Activated naive CD8-positive, alpha-beta T cell treated with anti-CD3 and anti-CD28 coated beads, Interleukin-2, amount 10 ng/mL, durations not matched to agents 7 days and 5 days (primary cell): Measurements from ENCODE around the gene ITGA1. TPM values are rescaled to one million over a fixed set of nuclear protein-coding genes. Genes with fewer than 3 reads are reported as not detected.
A peak's percentile ranks its signal among the peaks of the same experiment; 100 is the strongest.

Experiments
- ATAC-seq: fragments of 150-1000 bp; cut with Tn5 transposase; one replicate; pipeline ENCODE4 v1.10.0; 2021; ENCODE audit warnings: low read depth, moderate library complexity
- POLR2A ChIA-PET: fragments of 350-600 bp; sonication (Branson Sonifier 250); formaldehyde crosslinking; loops from one replicate; lab custom pipeline; 2021; ENCODE audit warnings: antibody characterized with exemption; lab: Charles Lee
- DNase-seq: peaks from one replicate; pipeline ENCODE4 v3.0.0; 2021
- H3K27ac Mint-ChIP-seq: one replicate; pipeline ENCODE4 v1.8.0; 2022; ENCODE audit warnings: mild to moderate bottlenecking, mixed read lengths
- H3K27me3 Mint-ChIP-seq: one replicate; pipeline ENCODE4 v1.8.0; 2022; ENCODE audit warnings: mild to moderate bottlenecking, moderate library complexity, mixed read lengths
- H3K36me3 Mint-ChIP-seq: one replicate; pipeline ENCODE4 v1.8.0; 2021; ENCODE audit warnings: mild to moderate bottlenecking, mixed read lengths
- H3K4me1 Mint-ChIP-seq: one replicate; pipeline ENCODE4 v1.8.0; 2021; ENCODE audit warnings: mixed read lengths
- H3K4me3 Mint-ChIP-seq: one replicate; pipeline ENCODE4 v1.8.0; 2022; ENCODE audit warnings: mild to moderate bottlenecking, moderate library complexity, mixed read lengths
- H3K9me3 Mint-ChIP-seq: one replicate; pipeline ENCODE4 v1.8.0; 2021; ENCODE audit warnings: mixed read lengths
- total RNA-seq, 2 experiments: library from RNA; stranded (reverse); gene quantifications; one replicate each; pipeline ENCODE4 v1.2.3, GENCODE V29; 2021

The ITGA1 gene
- total RNA-seq, 2 experiments from 2014 or later, result 21.7 to 23.6 TPM

GRCh38 chr5:52922384-52922783 lies 134.7 kb downstream of the ITGA1 start:
- DNase-seq (no peak), ATAC-seq (no peak)
- H3K9me3 Mint-ChIP-seq, result no peaks in the 10 kb centered on the region
- H3K4me3 Mint-ChIP-seq, result no peak overlapping the region
- POLR2A ChIA-PET, result no interaction called here
- H3K27me3 Mint-ChIP-seq, result peaks cover 5% of the 10 kb centered on the region
- H3K36me3 Mint-ChIP-seq, result peaks cover 5% of the 10 kb centered on the region
- no peak overlapping the region for H3K27ac Mint-ChIP-seq
- peaks cover 10% of the 10 kb centered on the region for H3K4me1 Mint-ChIP-seq

GRCh38 chr5:52924456-52924855 lies 136.7 kb downstream of the ITGA1 start:
- no peak overlapping the region for H3K4me3 Mint-ChIP-seq
- no peaks in the 10 kb centered on the region for H3K9me3 Mint-ChIP-seq
- peak; percentile 18 for ATAC-seq
- H3K36me3 Mint-ChIP-seq, result peaks cover 7% of the 10 kb centered on the region
- H3K27me3 Mint-ChIP-seq, result peaks cover 5% of the 10 kb centered on the region
- POLR2A ChIA-PET, result no interaction called here
- H3K4me1 Mint-ChIP-seq, result peaks cover 13% of the 10 kb centered on the region
- no peak for DNase-seq
- no peak overlapping the region for H3K27ac Mint-ChIP-seq

- POLR2A ChIA-PET, result no interaction called here
- H3K27ac Mint-ChIP-seq, result no peak overlapping the region
- no peak overlapping the region for H3K4me3 Mint-ChIP-seq
- H3K9me3 Mint-ChIP-seq, result no peaks in the 10 kb centered on the region
- H3K36me3 Mint-ChIP-seq, result peaks cover 7% of the 10 kb centered on the region
- peaks cover 5% of the 10 kb centered on the region for H3K27me3 Mint-ChIP-seq
- no peak for ATAC-seq
- no peak for DNase-seq
- H3K4me1 Mint-ChIP-seq, result peaks cover 13% of the 10 kb centered on the region
Observed at GRCh38 chr5:52925001-52925400, 137.3 kb downstream of the ITGA1 start.

- peaks cover 13% of the 10 kb centered on the region for H3K4me1 Mint-ChIP-seq
Observed at GRCh38 chr5:52928689-52929088, 141.0 kb downstream of the ITGA1 start.

GRCh38 chr5:52938226-52938625 lies 150.5 kb downstream of the ITGA1 start:
- H3K9me3 Mint-ChIP-seq, result no peaks in the 10 kb centered on the region
- DNase-seq, result no peak

More at GRCh38 chr5:52928689-52929088, 141.0 kb downstream of the ITGA1 start:
- ATAC-seq (no peak), DNase-seq (no peak)
- peaks cover 5% of the 10 kb centered on the region for H3K27me3 Mint-ChIP-seq
- no peak overlapping the region for H3K4me3 Mint-ChIP-seq
- H3K27ac Mint-ChIP-seq, result no peak overlapping the region
- POLR2A ChIA-PET, result no interaction called here
- H3K36me3 Mint-ChIP-seq, result peaks cover 7% of the 10 kb centered on the region
- no peaks in the 10 kb centered on the region for H3K9me3 Mint-ChIP-seq

GRCh38 chr5:52943285-52943684 lies 155.6 kb downstream of the ITGA1 start:
- Mint-ChIP-seq H3K36me3 (no peaks in the 10 kb centered on the region), H3K27me3 (no peaks in the 10 kb centered on the region), H3K4me1 (peaks cover 11% of the 10 kb centered on the region), H3K4me3 (no peak overlapping the region), H3K9me3 (no peaks in the 10 kb centered on the region), H3K27ac (no peak overlapping the region)
- POLR2A ChIA-PET, result interaction anchor here (0.6 kb wide), 1 partner anchor 42 kb away, joined by 9 read pairs; no protein-coding TSS in a partner anchor
- ATAC-seq (no peak), DNase-seq (peak; percentile 25)

More at GRCh38 chr5:52938226-52938625, 150.5 kb downstream of the ITGA1 start:
- Mint-ChIP-seq H3K27me3 (no peaks in the 10 kb centered on the region), H3K4me1 (peaks cover 2% of the 10 kb centered on the region), H3K27ac (no peak overlapping the region), H3K4me3 (no peak overlapping the region), H3K36me3 (no peaks in the 10 kb centered on the region)
- ATAC-seq, result no peak
- POLR2A ChIA-PET, result no interaction called here

- no peak for DNase-seq
- POLR2A ChIA-PET, result interaction anchor here (0.6 kb wide), 1 partner anchor 41 kb away, joined by 9 read pairs; no protein-coding TSS in a partner anchor
- no peaks in the 10 kb centered on the region for H3K9me3 Mint-ChIP-seq
- H3K4me3 Mint-ChIP-seq, result no peak overlapping the region
- no peaks in the 10 kb centered on the region for H3K36me3 Mint-ChIP-seq
- H3K27me3 Mint-ChIP-seq, result no peaks in the 10 kb centered on the region
- H3K27ac Mint-ChIP-seq, result no peak overlapping the region
- ATAC-seq, result no peak
- peaks cover 16% of the 10 kb centered on the region for H3K4me1 Mint-ChIP-seq
Observed at GRCh38 chr5:52943808-52944207, 156.1 kb downstream of the ITGA1 start.

GRCh38 chr5:52945040-52945439 lies 157.3 kb downstream of the ITGA1 start:
- POLR2A ChIA-PET, result interaction anchor here (0.6 kb wide), 1 partner anchor 94 kb away, joined by 6 read pairs; no protein-coding TSS in a partner anchor
- Mint-ChIP-seq H3K4me3 (peak overlapping the region; percentile 75), H3K27me3 (no peaks in the 10 kb centered on the region), H3K36me3 (no peaks in the 10 kb centered on the region), H3K27ac (peak overlapping the region; percentile 23), H3K9me3 (no peaks in the 10 kb centered on the region), H3K4me1 (peaks cover 19% of the 10 kb centered on the region)
- DNase-seq (no peak), ATAC-seq (no peak)

GRCh38 chr5:52947208-52947607 lies 159.5 kb downstream of the ITGA1 start:
- no peak overlapping the region for H3K27ac Mint-ChIP-seq
- no peaks in the 10 kb centered on the region for H3K36me3 Mint-ChIP-seq
- H3K4me3 Mint-ChIP-seq, result no peak overlapping the region
- ATAC-seq (no peak), DNase-seq (no peak)
- H3K9me3 Mint-ChIP-seq, result no peaks in the 10 kb centered on the region
- peaks cover 21% of the 10 kb centered on the region for H3K4me1 Mint-ChIP-seq
- no peaks in the 10 kb centered on the region for H3K27me3 Mint-ChIP-seq
- POLR2A ChIA-PET, result no interaction called here

- POLR2A ChIA-PET, result interaction anchor here (1.2 to 1.9 kb wide), 4 partner anchors 142 to 155 kb away, joined by 4 to 7 read pairs (median 6); no protein-coding TSS in a partner anchor
- ATAC-seq (no peak), DNase-seq (no peak)
- Mint-ChIP-seq H3K4me1 (peaks cover 21% of the 10 kb centered on the region), H3K36me3 (no peaks in the 10 kb centered on the region), H3K9me3 (no peaks in the 10 kb centered on the region), H3K4me3 (no peak overlapping the region), H3K27me3 (no peaks in the 10 kb centered on the region), H3K27ac (no peak overlapping the region)
Observed at GRCh38 chr5:52947851-52948250, 160.1 kb downstream of the ITGA1 start.

GRCh38 chr5:52948418-52949076 lies 160.8 kb downstream of the ITGA1 start:
- no peaks in the 10 kb centered on the region for H3K36me3 Mint-ChIP-seq
- ATAC-seq, result peak; percentile 96
- DNase-seq, result peak; percentile 34
- POLR2A ChIA-PET, result interaction anchor here (1.2 to 1.9 kb wide), 5 partner anchors 142 to 161 kb away, joined by 4 to 9 read pairs (median 6); partner anchors contain the start of gene MOCS2
- no peaks in the 10 kb centered on the region for H3K9me3 Mint-ChIP-seq
- peaks cover 19% of the 10 kb centered on the region for H3K4me1 Mint-ChIP-seq
- H3K27me3 Mint-ChIP-seq, result no peaks in the 10 kb centered on the region
- H3K4me3 Mint-ChIP-seq, result peak overlapping the region; percentile 4
- H3K27ac Mint-ChIP-seq, result peak overlapping the region; percentile 68

GRCh38 chr5:52950686-52951085 lies 163.0 kb downstream of the ITGA1 start:
- no peaks in the 10 kb centered on the region for H3K9me3 Mint-ChIP-seq

GRCh38 chr5:52952483-52952882 lies 164.8 kb downstream of the ITGA1 start:
- DNase-seq (no peak), ATAC-seq (no peak)
- Mint-ChIP-seq H3K4me3 (no peak overlapping the region), H3K36me3 (no peaks in the 10 kb centered on the region), H3K27me3 (no peaks in the 10 kb centered on the region), H3K4me1 (peaks cover 10% of the 10 kb centered on the region), H3K27ac (no peak overlapping the region), H3K9me3 (no peaks in the 10 kb centered on the region)
- POLR2A ChIA-PET, result no interaction called here

More at GRCh38 chr5:52950686-52951085, 163.0 kb downstream of the ITGA1 start:
- H3K27ac Mint-ChIP-seq, result no peak overlapping the region
- no peaks in the 10 kb centered on the region for H3K36me3 Mint-ChIP-seq
- DNase-seq (no peak), ATAC-seq (no peak)
- H3K4me3 Mint-ChIP-seq, result no peak overlapping the region
- POLR2A ChIA-PET, result no interaction called here
- H3K4me1 Mint-ChIP-seq, result peaks cover 15% of the 10 kb centered on the region
- no peaks in the 10 kb centered on the region for H3K27me3 Mint-ChIP-seq

- DNase-seq (no peak), ATAC-seq (no peak)
- POLR2A ChIA-PET, result no interaction called here
- no peaks in the 10 kb centered on the region for H3K36me3 Mint-ChIP-seq
- no peaks in the 10 kb centered on the region for H3K4me1 Mint-ChIP-seq
- no peak overlapping the region for H3K4me3 Mint-ChIP-seq
- no peak overlapping the region for H3K27ac Mint-ChIP-seq
- no peaks in the 10 kb centered on the region for H3K27me3 Mint-ChIP-seq
- no peaks in the 10 kb centered on the region for H3K9me3 Mint-ChIP-seq
Observed at GRCh38 chr5:52956014-52956413, 168.3 kb downstream of the ITGA1 start.
